ENCODE data around the gene RAP1GAP.

GRCh38 chr1:21608798-21609197, 60.4 kb downstream of the RAP1GAP start:
- TF ChIP-seq EZH2phosphoT487 (IDR thresholded peaks at IDR 0.05; ENCODE audit: low read length) (no peak), CTCF (IDR thresholded peaks at IDR 0.05; ENCODE audit: low read length) (no peak)

Data from MM.1S (cell line).